GM23248 (cell line): ENCODE results near the gene SCN4A. TPM values are rescaled to one million over a fixed set of nuclear protein-coding genes. Genes with fewer than 3 reads are reported as not detected.
A peak's percentile ranks its signal among the peaks of the same experiment; 100 is the strongest.

Experiments
- DNase-seq: peaks from one replicate; pipeline ENCODE4 v3.0.0-alpha.2; 2015
- H2AFZ ChIP-seq: fragments of 200-600 bp; sonication (generic); 2 replicates; pipeline ENCODE4 v1.6.1; 2016; ENCODE audit warnings: antibody characterized with exemption
- H3F3A ChIP-seq: fragments of 200-600 bp; sonication (generic); 2 replicates; pipeline ENCODE4 v1.6.1; 2016; ENCODE audit warnings: mild to moderate bottlenecking, antibody characterized with exemption, mixed run types; ENCODE audit not compliant: insufficient read depth
- H3K27ac ChIP-seq: fragments of 200-600 bp; sonication (generic); 2 replicates; pipeline ENCODE4 v1.5.1; 2016; ENCODE audit warnings: mild to moderate bottlenecking
- H3K27me3 ChIP-seq: fragments of 200-600 bp; sonication (generic); replicated peaks from 2 replicates; pipeline ENCODE4 v1.6.1; 2016; ENCODE audit warnings: mild to moderate bottlenecking; ENCODE audit not compliant: insufficient read depth
- H3K36me3 ChIP-seq: fragments of 200-600 bp; sonication (generic); 2 replicates; pipeline ENCODE4 v1.6.1; 2016; ENCODE audit warnings: low read depth, mild to moderate bottlenecking
- H3K4me1 ChIP-seq: fragments of 200-600 bp; sonication (generic); 2 replicates; pipeline ENCODE4 v1.6.1; 2016; ENCODE audit warnings: mild to moderate bottlenecking; ENCODE audit not compliant: insufficient read depth
- H3K4me2 ChIP-seq: fragments of 200-600 bp; sonication (generic); one replicate; pipeline ENCODE4 v1.6.1; 2016; ENCODE audit warnings: mild to moderate bottlenecking; ENCODE audit not compliant: unreplicated experiment
- H3K4me3 ChIP-seq: fragments of 200-600 bp; sonication (generic); 2 replicates; pipeline ENCODE4 v1.5.1; 2016; ENCODE audit warnings: mild to moderate bottlenecking
- H3K79me2 ChIP-seq: fragments of 200-600 bp; sonication (generic); 2 replicates; pipeline ENCODE4 v1.6.1; 2016; ENCODE audit warnings: mild to moderate bottlenecking; ENCODE audit not compliant: insufficient read depth
- H3K9ac ChIP-seq: fragments of 200-600 bp; sonication (generic); 2 replicates; pipeline ENCODE4 v1.6.1; 2016; ENCODE audit warnings: mild to moderate bottlenecking
- H3K9me2 ChIP-seq: fragments of 200-600 bp; sonication (generic); 2 replicates; pipeline ENCODE4 v1.6.1; 2016; ENCODE audit warnings: mixed run types, mild to moderate bottlenecking, moderate library complexity; ENCODE audit not compliant: insufficient read depth
- H3K9me3 ChIP-seq: fragments of 200-600 bp; sonication (generic); one replicate; pipeline ENCODE4 v1.6.1; 2017; ENCODE audit warnings: low read depth
- H4K20me1 ChIP-seq: fragments of 200-600 bp; sonication (generic); 2 replicates; pipeline ENCODE4 v1.6.0; 2016; ENCODE audit not compliant: insufficient read depth
- EZH2 ChIP-seq: fragments of 200-600 bp; sonication (generic); IDR thresholded peaks from 2 replicates; pipeline ENCODE4 v1.6.1; 2018; ENCODE audit warnings: antibody characterized with exemption, mild to moderate bottlenecking; ENCODE audit not compliant: insufficient read depth, poor library complexity, severe bottlenecking
- EZH2phosphoT487 ChIP-seq: fragments of 200-600 bp; sonication (generic); IDR thresholded peaks from 2 replicates; pipeline ENCODE4 v1.6.1; 2018; ENCODE audit warnings: antibody characterized with exemption, moderate library complexity, mild to moderate bottlenecking, low read depth; ENCODE audit not compliant: insufficient read depth
- WGBS, 2 experiments: methylation state at CpG; one replicate each; pipeline ENCODE4 v1.1.6; 2015 to 2017; ENCODE audit warnings: low lambda C conversion rate in 2 of 2, low coverage in 1 of 2; ENCODE audit errors: missing lambda C conversion rate in 2 of 2; 5-methylcytosine and 5-hydroxymethylcytosine counted together
- in situ Hi-C: fragments of 300-500 bp; cut with MboI; formaldehyde crosslinking; loops from 2 replicates; pipeline ENCODE4 v1.15.0; 2020
- polyA plus RNA-seq: library from polyadenylated mRNA; unstranded; fragments of >200 nt; fragmentation: Nextera tagmentation; extraction: Ambion mirVana; gene quantifications from 2 replicates; pipeline ENCODE4 v1.2.1, GENCODE V29; 2016
- total RNA-seq: library from RNA; depleted of rRNA; stranded (reverse); fragments of >200 nt; shearing (Covaris generic); gene quantifications from 2 replicates; pipeline ENCODE4 v1.2.3, GENCODE V29; 2014

Gene SCN4A
- total and polyA plus RNA-seq, 2 experiments from 2014 or later = not detected

- 86 to 87% methylated on average over 13 of the region's 13 CpGs for WGBS, 2 experiments
- Histone ChIP-seq H3K9me2 (no peaks in the 10 kb centered on the region), H3K4me3 (no peak overlapping the region), H3K79me2 (no peaks in the 10 kb centered on the region), H2AFZ (no peak overlapping the region), H3K27ac (no peak overlapping the region), H3K9ac (no peak overlapping the region), H3K36me3 (no peaks in the 10 kb centered on the region), H3K4me2 (no peak overlapping the region), H3K9me3 (no peaks in the 10 kb centered on the region), H3K4me1 (peaks cover 11% of the 10 kb centered on the region), H3F3A (peaks cover 5% of the 10 kb centered on the region; the same call in 1 of the 2 replicates), H3K27me3 (no peaks in the 10 kb centered on the region), H4K20me1 (no peaks in the 10 kb centered on the region)
- TF ChIP-seq EZH2 = no peak
- TF ChIP-seq EZH2phosphoT487 = no peak
- no peak for DNase-seq
- in situ Hi-C loops = no loop called here
Observed at GRCh38 chr17:64006361-64007088, 33.8 kb upstream of the SCN4A start.

DNA sequence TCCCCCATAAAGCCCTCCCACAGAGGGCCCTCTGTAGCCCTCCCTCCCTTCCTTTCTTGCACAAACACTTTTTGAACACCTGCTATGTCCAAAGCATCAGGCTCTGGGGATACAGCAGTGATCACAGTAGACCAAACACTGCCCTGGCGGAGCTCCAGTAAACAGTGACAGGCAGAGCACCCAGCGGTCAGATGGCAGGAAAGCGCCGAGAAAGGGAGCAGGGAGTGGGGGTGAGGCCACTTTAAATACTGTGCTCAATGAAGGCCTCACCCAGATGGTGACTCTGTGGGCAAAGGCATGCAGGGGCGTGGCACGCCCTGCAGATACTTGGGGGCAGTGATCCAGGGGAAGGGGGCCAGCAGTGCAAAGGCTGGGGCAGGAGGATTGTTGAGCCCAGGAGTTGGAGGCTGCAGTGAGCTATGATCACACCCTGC, 33.0 kb upstream of the SCN4A start:
- Histone ChIP-seq H3K36me3 (no peaks in the 10 kb centered on the region), H4K20me1 (no peaks in the 10 kb centered on the region), H2AFZ (no peak overlapping the region), H3F3A (peaks cover 5% of the 10 kb centered on the region; the same call in 1 of the 2 replicates), H3K4me3 (no peak overlapping the region), H3K9me3 (no peaks in the 10 kb centered on the region), H3K9me2 (no peaks in the 10 kb centered on the region), H3K4me2 (no peak overlapping the region), H3K79me2 (no peaks in the 10 kb centered on the region), H3K27ac (no peak overlapping the region), H3K4me1 (peaks cover 11% of the 10 kb centered on the region), H3K9ac (no peak overlapping the region), H3K27me3 (no peaks in the 10 kb centered on the region)
- WGBS, 2 experiments = 29 to 35% methylated on average over 6 of the region's 6 CpGs
- peak; percentile 30 for DNase-seq
- in situ Hi-C loops = no loop called here
- TF ChIP-seq EZH2phosphoT487 = no peak
- no peak for TF ChIP-seq EZH2

- 75 to 79% methylated on average over 19 of the region's 19 CpGs for WGBS, 2 experiments
- Histone ChIP-seq H4K20me1 (no peaks in the 10 kb centered on the region), H3K36me3 (no peaks in the 10 kb centered on the region), H3K9me2 (no peaks in the 10 kb centered on the region), H3K27ac (no peak overlapping the region), H3K4me1 (peaks cover 11% of the 10 kb centered on the region), H3K79me2 (no peaks in the 10 kb centered on the region), H3K4me2 (no peak overlapping the region), H3F3A (peaks cover 5% of the 10 kb centered on the region; the same call in 1 of the 2 replicates), H3K9me3 (no peaks in the 10 kb centered on the region), H3K9ac (no peak overlapping the region), H2AFZ (no peak overlapping the region), H3K4me3 (no peak overlapping the region), H3K27me3 (no peaks in the 10 kb centered on the region)
- DNase-seq = no peak
- in situ Hi-C loops = no loop called here
- no peak for TF ChIP-seq EZH2
- no peak for TF ChIP-seq EZH2phosphoT487
Observed at GRCh38 chr17:64004903-64005733, 32.4 kb upstream of the SCN4A start.

DNA sequence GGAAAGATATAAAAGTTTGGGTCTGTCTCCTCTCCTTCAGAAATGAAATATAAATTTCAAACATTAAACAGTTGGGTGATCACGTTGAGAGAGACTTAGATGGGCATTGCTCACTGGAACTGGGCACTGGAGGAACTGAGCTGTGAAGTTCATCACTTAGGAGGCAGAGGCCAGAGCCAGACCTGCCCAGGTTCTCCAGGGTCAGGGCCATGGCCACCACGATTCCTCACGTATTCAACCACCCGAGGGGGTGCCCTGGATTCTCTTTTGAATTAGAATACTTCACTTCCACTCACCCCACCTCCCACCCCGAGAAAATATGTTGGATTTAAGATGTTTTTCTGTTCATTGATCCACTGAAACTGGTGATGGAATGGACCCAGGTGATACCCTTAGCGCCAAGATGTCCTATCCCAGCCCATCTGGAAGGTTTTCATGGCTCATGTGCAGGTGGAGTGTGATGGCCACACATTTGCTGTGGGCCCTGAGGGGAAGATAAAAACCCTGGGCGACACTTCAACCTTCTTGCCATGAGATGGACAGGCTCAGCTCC, 31.6 kb upstream of the SCN4A start:
- no peaks in the 10 kb centered on the region for H3F3A ChIP-seq
- no peak for TF ChIP-seq EZH2
- TF ChIP-seq EZH2phosphoT487 = no peak
- no peaks in the 10 kb centered on the region for H3K27me3 ChIP-seq
- no peaks in the 10 kb centered on the region for H3K9me2 ChIP-seq
- no peak overlapping the region for H3K4me3 ChIP-seq
- no peaks in the 10 kb centered on the region for H3K36me3 ChIP-seq
- H2AFZ ChIP-seq = no peak overlapping the region
- peaks cover 5% of the 10 kb centered on the region for H3K4me1 ChIP-seq
- no peak for DNase-seq
- no peaks in the 10 kb centered on the region for H3K9me3 ChIP-seq
- H3K27ac ChIP-seq = no peak overlapping the region
- no peaks in the 10 kb centered on the region for H3K79me2 ChIP-seq
- WGBS, 2 experiments = 74 to 75% methylated on average over 7 of the region's 7 CpGs
- in situ Hi-C loops = no loop called here
- no peak overlapping the region for H3K9ac ChIP-seq
- H4K20me1 ChIP-seq = no peaks in the 10 kb centered on the region
- H3K4me2 ChIP-seq = no peak overlapping the region
